D721Med (cell line): ENCODE measurements around the gene ROR1.

Experiments
- DNase-seq: peaks from one replicate; pipeline ENCODE4 v3.0.0; 2011; ENCODE audit warnings: low spot score; ENCODE audit not compliant: insufficient read length
- FAIRE-seq: peaks from 2 replicates; lab custom pipeline; 2011; peaks lifted over from hg19 to GRCh38; lab: Jason Lieb, UNC
- CTCF ChIP-seq: IDR thresholded peaks from 2 replicates; pipeline ENCODE4 v1.5.1; 2012; ENCODE audit warnings: mild to moderate bottlenecking, control low read depth; ENCODE audit not compliant: insufficient read depth; ENCODE audit errors: missing control alignments

Gene ROR1

DNA sequence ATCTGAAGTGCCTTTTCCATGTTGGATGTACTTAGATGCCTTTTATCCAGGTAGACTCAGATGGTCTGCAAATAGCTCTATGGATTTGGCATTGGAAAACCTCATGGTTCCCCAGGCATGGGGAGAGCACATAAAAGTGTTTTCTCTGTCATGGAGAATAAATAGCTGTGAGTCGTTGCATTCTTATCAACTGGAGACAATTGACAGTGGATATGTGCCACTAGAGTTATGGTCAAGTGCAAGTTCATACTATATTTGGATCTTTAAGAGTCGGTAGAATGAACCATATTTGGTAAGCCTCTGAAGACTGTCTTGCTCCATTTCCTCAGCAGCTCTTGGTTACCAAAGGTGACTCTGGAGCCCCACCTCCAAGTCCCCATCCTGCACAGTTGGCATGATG lies 83.7 kb downstream of the ROR1 start:
- FAIRE-seq, result no peak
- TF ChIP-seq CTCF, result no peak
- DNase-seq, result no peak

DNA sequence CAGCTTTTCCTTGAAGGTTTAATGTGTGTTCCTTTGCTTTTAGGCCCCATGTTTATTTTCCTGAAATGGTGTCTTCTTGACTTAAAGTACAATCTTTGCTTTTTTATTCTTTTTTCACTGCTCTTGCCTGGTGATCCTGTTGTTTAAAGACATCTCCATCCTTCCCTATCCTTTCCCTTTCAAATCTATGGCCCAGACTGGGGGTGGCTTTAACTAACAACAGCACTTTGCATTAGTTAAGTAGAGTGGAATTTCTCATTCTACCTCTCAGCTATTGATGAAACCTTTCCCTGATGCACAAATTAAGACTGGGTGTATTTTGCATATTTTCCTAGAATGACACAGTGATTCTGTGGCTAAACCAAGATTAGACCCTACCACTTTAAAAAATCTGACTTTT lies 84.3 kb downstream of the ROR1 start:
- no peak for DNase-seq
- TF ChIP-seq CTCF, result no peak
- no peak for FAIRE-seq

- DNase-seq, result no peak
- TF ChIP-seq CTCF, result no peak
- FAIRE-seq, result no peak
Observed at GRCh38 chr1:63859480-63860275, 85.9 kb downstream of the ROR1 start.

- DNase-seq, result no peak
- TF ChIP-seq CTCF, result no peak
- FAIRE-seq, result no peak
Observed at GRCh38 chr1:63861052-63861691, 87.4 kb downstream of the ROR1 start.

GRCh38 chr1:63863145-63863544 lies 89.3 kb downstream of the ROR1 start:
- DNase-seq (no peak), FAIRE-seq (no peak)
- TF ChIP-seq CTCF, result no peak

- FAIRE-seq (no peak), DNase-seq (no peak)
- TF ChIP-seq CTCF, result no peak
Observed at GRCh38 chr1:63864224-63864641, 90.4 kb downstream of the ROR1 start.

DNA sequence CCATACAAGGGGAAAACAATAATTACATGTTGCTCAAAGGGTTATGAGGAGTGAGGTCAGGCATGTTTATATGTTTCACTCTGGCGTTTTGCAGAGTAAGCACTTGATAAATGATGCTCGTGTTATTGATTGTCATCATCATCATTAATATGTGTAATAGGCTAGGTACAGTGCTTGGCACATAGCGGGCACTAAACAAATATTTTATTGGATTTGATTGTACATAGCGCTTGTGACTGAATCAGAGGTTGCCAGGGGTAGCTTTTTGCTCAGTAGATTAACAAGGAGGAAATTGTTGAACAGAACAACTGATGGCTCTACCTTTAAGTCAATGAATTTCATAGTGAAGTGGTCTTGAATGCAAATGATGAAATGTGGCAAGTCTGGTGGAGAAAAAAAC lies 91.7 kb downstream of the ROR1 start:
- no peak for DNase-seq
- no peak for FAIRE-seq
- TF ChIP-seq CTCF, result no peak
